ENCODE results near the gene GABRA1. TPM values are rescaled to one million over a fixed set of nuclear protein-coding genes. Genes with fewer than 3 reads are reported as not detected.

The GABRA1 gene
- total and polyA plus RNA-seq, 2 donors (not counting 1 experiment from before 2014, with no cell fraction given), result 0.02 TPM; not detected in 1

- H3K36me3 ChIP-seq (ENCODE audit: control insufficient read depth, insufficient read depth, low read length), result no peaks in the 10 kb centered on the region
- DNase-seq (ENCODE audit: low read depth in 2 of 2), result no peak
- no peaks in the 10 kb centered on the region for H3K9me3 ChIP-seq (ENCODE audit: control insufficient read depth, insufficient read depth, low read depth, low read length)
- H3K27ac ChIP-seq (ENCODE audit: insufficient read depth, low read length), result no peak overlapping the region
- H2AFZ ChIP-seq (ENCODE audit: low read length), result no peak overlapping the region
- H3K27me3 ChIP-seq (ENCODE audit: control insufficient read depth, insufficient read depth, low read length), result no peaks in the 10 kb centered on the region
- no peaks in the 10 kb centered on the region for H3K4me1 ChIP-seq (ENCODE audit: control insufficient read depth, extremely low read depth, insufficient read depth, low read length)
- no peaks in the 10 kb centered on the region for H3K79me2 ChIP-seq (ENCODE audit: control insufficient read depth, insufficient read depth, low read length)
- H3K4me3 ChIP-seq (replicated peaks in 1 of 4; ENCODE audit: control extremely low read depth in 1 of 4, insufficient read depth in 1 of 4, low read depth in 3 of 4, low read length in 4 of 4), result no peak overlapping the region
- no peak for TF ChIP-seq EZH2 (IDR thresholded peaks at IDR 0.05; ENCODE audit: low read length, missing control alignments)
- no peak for TF ChIP-seq CTCF (conservative IDR thresholded peaks at IDR 0.05 in 1 of 2, IDR thresholded peaks at IDR 0.05 in 1 of 2; ENCODE audit: low read depth in 1 of 2, low read length in 2 of 2)
- no peak overlapping the region for H3K4me2 ChIP-seq (ENCODE audit: extremely low read depth, insufficient read depth, low read length)
- no peaks in the 10 kb centered on the region for H4K20me1 ChIP-seq (ENCODE audit: control insufficient read depth, extremely low read depth, insufficient read depth, low read length)
- H3K9ac ChIP-seq (ENCODE audit: insufficient read depth, low read length), result no peak overlapping the region
Observed at GRCh38 chr5:161900981-161901380, 53.1 kb downstream of the GABRA1 start.

DNA sequence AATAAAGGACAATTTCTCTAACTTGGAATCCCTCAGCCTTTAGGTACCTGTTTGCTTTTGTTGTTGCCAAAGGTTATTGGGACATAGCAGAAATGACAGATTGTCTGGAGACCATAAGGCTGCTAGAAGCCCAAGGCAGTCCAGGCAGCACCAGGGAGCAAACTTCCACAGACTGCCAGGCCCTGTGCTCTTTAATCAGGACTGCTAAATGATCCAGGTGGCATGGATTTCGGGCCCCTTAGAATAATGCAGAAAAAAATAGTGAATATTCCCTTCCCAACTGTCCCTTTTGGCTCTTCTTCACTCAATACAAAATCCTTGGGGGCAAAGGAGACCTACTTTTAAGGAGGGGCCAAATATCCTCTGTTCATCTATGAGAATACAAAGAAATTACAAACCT lies 73.9 kb downstream of the GABRA1 start:
- DNase-seq (ENCODE audit: low read depth in 2 of 2), result no peak
- Histone ChIP-seq H3K36me3 (ENCODE audit: control insufficient read depth, insufficient read depth, low read length) (no peaks in the 10 kb centered on the region), H3K4me1 (ENCODE audit: control insufficient read depth, extremely low read depth, insufficient read depth, low read length) (no peaks in the 10 kb centered on the region), H3K4me3 (replicated peaks in 1 of 4; ENCODE audit: control extremely low read depth in 1 of 4, insufficient read depth in 1 of 4, low read depth in 3 of 4, low read length in 4 of 4) (no peak overlapping the region), H3K4me2 (ENCODE audit: extremely low read depth, insufficient read depth, low read length) (no peak overlapping the region), H3K9me3 (ENCODE audit: control insufficient read depth, insufficient read depth, low read depth, low read length) (no peaks in the 10 kb centered on the region), H3K27me3 (ENCODE audit: control insufficient read depth, insufficient read depth, low read length) (no peaks in the 10 kb centered on the region), H2AFZ (ENCODE audit: low read length) (no peak overlapping the region), H3K79me2 (ENCODE audit: control insufficient read depth, insufficient read depth, low read length) (no peaks in the 10 kb centered on the region), H3K9ac (ENCODE audit: insufficient read depth, low read length) (no peak overlapping the region), H4K20me1 (ENCODE audit: control insufficient read depth, extremely low read depth, insufficient read depth, low read length) (no peaks in the 10 kb centered on the region), H3K27ac (ENCODE audit: insufficient read depth, low read length) (no peak overlapping the region)
- no peak for TF ChIP-seq EZH2 (IDR thresholded peaks at IDR 0.05; ENCODE audit: low read length, missing control alignments)
- TF ChIP-seq CTCF (conservative IDR thresholded peaks at IDR 0.05 in 1 of 2, IDR thresholded peaks at IDR 0.05 in 1 of 2; ENCODE audit: low read depth in 1 of 2, low read length in 2 of 2), result no peak

DNA sequence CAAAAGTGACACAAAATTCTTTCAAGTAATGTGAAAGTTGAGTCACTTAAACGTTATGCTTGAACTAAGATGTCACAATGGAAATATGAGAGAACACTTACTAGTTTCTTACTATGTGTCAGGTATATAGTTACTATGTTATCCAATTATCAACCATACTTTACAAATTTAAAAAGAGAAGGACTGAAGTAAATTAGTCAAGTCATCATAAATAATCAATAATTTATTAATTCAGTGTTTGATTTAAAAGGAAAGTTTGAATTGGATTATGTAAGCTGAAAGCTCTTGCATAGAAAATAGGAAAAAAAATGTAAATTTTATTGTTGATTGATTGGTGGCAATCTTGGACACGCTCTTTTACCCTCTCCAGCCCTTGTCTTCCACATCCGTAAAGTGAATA lies 76.3 kb downstream of the GABRA1 start:
- Histone ChIP-seq H3K27me3 (ENCODE audit: control insufficient read depth, insufficient read depth, low read length) (no peaks in the 10 kb centered on the region), H3K79me2 (ENCODE audit: control insufficient read depth, insufficient read depth, low read length) (no peaks in the 10 kb centered on the region), H2AFZ (ENCODE audit: low read length) (no peak overlapping the region), H3K4me2 (ENCODE audit: extremely low read depth, insufficient read depth, low read length) (no peak overlapping the region), H3K36me3 (ENCODE audit: control insufficient read depth, insufficient read depth, low read length) (no peaks in the 10 kb centered on the region), H3K27ac (ENCODE audit: insufficient read depth, low read length) (no peak overlapping the region), H4K20me1 (ENCODE audit: control insufficient read depth, extremely low read depth, insufficient read depth, low read length) (no peaks in the 10 kb centered on the region), H3K4me1 (ENCODE audit: control insufficient read depth, extremely low read depth, insufficient read depth, low read length) (no peaks in the 10 kb centered on the region), H3K9ac (ENCODE audit: insufficient read depth, low read length) (no peak overlapping the region), H3K4me3 (replicated peaks in 1 of 4; ENCODE audit: control extremely low read depth in 1 of 4, insufficient read depth in 1 of 4, low read depth in 3 of 4, low read length in 4 of 4) (no peak overlapping the region), H3K9me3 (ENCODE audit: control insufficient read depth, insufficient read depth, low read depth, low read length) (no peaks in the 10 kb centered on the region)
- DNase-seq (ENCODE audit: low read depth in 2 of 2), result no peak
- TF ChIP-seq CTCF (conservative IDR thresholded peaks at IDR 0.05 in 1 of 2, IDR thresholded peaks at IDR 0.05 in 1 of 2; ENCODE audit: low read depth in 1 of 2, low read length in 2 of 2), result no peak
- TF ChIP-seq EZH2 (IDR thresholded peaks at IDR 0.05; ENCODE audit: low read length, missing control alignments), result no peak

Data from fibroblast of lung (primary cell).